NCI-H510A treated with DMSO at 0.1 percent for 48 hours (cell line): ENCODE results near the gene CAPN10.

Experiments
- DNase-seq: peaks from one replicate; lab custom pipeline; 2025; lab: John Stamatoyannopoulos, UW

Gene CAPN10

DNA sequence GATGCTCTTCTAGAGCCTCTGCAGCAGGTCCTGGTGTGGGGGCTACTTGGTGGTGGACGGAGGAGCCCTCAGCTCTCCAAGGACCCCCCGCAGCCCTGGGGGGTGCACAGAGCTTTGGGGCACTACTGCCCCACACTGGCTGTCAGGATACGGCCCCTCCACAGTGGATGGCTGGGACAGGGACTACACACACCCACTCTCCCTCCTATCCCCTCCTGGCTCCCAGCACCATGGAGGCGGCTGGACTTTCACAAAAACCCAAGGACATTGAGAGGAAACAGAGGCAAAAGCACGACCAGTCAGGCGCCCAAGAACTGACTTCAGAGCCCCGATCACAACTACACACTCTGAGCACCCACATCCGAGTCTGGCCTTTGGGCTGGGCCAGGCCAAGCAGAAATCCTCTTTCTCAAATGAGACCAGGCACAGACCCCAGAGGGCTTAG lies 51.4 kb downstream of the CAPN10 start:
- DNase-seq: no peak

- DNase-seq: no peak
Measured at GRCh38 chr2:240638512-240639160, 52.1 kb downstream of the CAPN10 start.

DNA sequence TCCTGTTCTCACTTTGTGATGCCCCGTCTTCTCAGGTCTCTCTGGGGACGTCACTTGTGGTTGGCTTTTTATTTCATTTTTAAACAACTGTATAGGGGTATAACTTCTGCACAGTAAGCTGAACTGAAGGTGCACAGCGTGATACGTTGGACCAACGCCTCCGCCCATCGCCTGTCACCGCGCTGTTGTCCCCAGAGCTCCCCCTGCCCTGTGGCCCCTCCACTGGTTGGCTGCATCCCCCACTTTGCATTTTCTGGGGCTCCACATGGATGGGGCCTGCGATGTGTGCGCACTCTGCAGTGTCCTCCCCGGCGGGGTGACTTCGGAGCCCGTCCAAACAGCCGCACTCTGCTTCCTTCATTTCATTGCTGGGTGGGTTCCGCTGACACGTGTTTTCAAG lies 53.0 kb downstream of the CAPN10 start:
- DNase-seq: no peak

- peak; percentile 55 for DNase-seq
Measured at GRCh38 chr2:240640939-240641338, 54.4 kb downstream of the CAPN10 start.

- DNase-seq: no peak
Measured at GRCh38 chr2:240642061-240642805, 55.7 kb downstream of the CAPN10 start.

GRCh38 chr2:240642806-240643092 lies 56.2 kb downstream of the CAPN10 start:
- no peak for DNase-seq

DNA sequence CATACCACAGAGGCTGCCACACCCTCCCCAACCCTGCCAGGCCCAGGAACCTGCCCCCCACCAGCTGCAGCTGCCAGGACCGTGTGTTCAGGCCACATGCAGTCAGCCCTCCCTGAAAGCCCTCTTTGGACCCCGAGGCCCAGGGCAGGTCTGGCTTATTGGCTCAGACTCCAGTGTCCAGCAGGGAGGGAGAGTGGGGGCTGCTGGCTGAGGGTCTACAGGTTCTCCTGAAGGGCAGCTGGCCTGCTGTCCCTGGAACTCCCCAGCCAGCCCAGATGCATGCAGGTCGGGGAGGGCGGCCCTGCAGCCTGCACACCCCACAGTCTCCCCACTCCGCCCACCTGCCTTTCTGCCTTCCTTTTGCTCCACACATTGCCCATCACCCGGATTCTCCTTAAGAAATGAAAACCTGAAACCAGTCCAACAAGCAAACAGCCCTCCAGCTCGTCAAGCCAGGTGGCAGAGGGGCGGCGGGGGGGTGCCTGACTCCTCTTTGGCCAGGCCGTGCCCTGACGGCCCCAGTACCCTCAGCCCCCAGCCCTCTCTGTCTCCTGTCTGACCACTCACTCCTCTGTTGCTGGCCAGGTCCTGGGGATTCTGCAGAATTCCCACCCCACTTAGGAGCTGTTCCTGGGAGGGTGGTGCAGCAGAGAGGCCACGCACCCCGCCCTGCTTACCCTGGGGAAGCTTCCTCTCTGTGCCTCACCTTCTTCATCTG lies 56.7 kb downstream of the CAPN10 start:
- DNase-seq: no peak

DNA sequence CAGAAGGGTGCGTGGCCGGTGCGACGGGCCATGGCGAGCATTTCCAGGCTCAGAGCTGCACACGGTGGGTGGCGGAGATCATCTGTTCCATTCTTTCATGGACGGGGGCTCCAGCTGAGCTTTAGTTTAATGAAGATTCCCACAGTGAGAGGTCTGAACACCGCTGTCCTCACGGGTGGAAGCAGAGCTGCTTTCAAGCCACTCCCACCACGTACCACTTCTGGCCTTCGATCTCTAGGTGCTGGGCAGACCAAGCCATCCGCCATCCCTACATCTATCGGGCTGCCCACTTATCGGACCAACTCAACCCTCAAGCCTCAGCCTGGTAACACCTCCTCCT lies 57.2 kb downstream of the CAPN10 start:
- no peak for DNase-seq

GRCh38 chr2:240644171-240644651 lies 57.7 kb downstream of the CAPN10 start:
- no peak for DNase-seq

GRCh38 chr2:240644859-240645301 lies 58.3 kb downstream of the CAPN10 start:
- no peak for DNase-seq

GRCh38 chr2:240645346-240645745 lies 58.8 kb downstream of the CAPN10 start:
- no peak for DNase-seq

DNA sequence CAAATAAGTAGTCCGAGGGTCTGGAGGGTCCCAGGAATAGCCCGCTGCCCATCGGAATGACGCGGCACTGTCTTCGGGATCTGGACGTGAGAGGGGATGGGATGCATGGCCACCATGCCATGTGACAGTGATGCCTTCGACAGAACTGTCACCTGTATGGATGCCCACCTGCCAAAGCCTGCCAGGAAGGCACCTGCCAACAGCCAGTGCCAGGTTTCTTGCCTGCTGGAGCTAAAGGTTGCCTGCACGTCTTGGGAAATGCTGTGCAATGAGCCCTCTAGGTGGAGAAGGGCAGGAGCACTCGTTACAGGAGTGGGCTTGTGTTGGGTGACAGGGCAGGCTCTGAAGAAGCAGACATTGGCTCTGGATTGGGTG lies 59.3 kb downstream of the CAPN10 start:
- DNase-seq: no peak

- DNase-seq: no peak
Measured at GRCh38 chr2:240646176-240646899, 59.8 kb downstream of the CAPN10 start.

DNA sequence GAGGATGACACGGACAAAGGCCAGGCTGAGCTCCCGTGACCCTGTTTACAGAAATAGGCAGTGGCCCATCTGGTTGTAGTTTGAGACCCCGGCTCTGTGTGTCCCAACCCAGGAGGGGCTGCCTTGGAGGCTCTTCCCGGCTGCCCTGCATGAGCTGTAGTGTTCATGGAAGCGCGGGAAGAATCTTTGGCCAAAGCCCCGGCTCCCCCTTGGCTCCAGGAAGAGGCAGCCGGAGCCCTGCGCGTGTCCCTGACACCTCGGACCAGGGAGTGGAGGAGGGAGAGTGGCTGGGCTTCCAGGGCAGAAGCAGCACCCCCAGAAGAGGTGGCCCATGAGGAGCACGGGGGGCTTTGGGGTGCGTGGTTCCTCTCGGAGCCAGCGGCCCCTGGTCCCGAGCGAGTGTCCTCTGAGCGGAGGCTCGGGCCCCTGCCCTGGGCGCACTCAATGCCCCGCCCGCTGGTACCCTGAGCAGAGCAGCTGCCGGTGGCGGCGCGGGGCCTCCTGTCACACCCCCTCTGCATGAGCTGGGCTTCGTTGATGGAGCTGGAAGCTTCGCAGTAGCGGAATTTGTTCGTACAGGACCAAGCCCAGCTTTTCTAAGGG lies 60.5 kb downstream of the CAPN10 start:
- DNase-seq: no peak

DNA sequence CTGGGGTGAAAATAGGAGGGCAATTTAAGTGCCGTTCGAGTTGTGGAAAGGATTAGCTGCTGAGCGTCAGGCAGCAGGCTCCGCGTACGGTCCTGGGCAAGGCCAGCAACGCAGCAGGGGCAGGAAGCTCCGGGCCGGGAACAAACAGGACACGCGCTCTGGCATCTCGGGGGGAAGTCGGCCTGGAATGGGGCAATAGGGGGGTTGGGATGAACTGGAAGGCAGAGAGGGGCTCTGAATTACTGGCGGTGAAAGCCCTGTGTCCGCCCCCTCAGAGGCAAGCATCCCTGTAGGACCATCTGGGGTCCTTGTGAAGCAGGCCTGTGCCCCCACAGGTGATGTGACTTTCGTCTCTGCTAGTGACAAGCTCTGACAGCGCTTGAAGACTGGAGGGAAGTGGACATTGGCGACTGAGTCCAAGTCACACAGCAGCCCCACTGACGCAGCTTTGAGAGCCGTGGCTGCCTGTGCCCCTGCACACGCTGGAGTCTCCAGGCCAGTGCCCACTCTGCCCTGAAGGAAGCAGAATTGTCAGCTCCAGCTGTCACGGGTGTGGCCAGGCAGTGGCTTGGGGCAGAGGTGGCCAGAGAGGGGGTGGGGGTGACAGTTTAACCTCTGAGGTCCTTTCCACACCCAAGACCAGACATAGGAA lies 61.1 kb downstream of the CAPN10 start:
- DNase-seq: no peak

GRCh38 chr2:240648155-240648649 lies 61.7 kb downstream of the CAPN10 start:
- no peak for DNase-seq
